T-helper 9 cell (primary cell): Measurements from ENCODE around the gene LDLRAD4.

Experiments used
- DNase-seq: peaks from one replicate; pipeline ENCODE4 v3.0.0-alpha.2; 2020

The LDLRAD4 gene

DNA sequence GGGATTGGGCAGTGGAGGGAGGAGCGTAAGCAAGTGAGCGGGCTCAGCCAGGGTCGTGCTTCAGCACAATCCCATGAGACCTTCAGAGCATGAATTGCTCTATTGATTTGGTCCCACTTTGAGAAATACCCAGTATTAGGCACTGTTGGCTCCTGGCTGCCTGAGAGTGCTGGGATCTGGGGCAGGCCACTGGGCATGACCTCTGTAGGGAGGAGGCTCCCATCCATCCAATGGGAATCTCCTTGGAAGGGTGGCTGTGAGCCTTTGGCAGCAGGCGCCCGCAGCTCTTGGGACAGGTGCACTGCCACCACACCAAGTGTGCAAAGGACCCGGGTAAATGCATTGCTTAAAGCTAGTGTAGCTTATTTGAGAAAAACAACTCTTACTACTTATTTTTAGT lies 137.5 kb downstream of the LDLRAD4 start:
- DNase-seq: no peak

DNA sequence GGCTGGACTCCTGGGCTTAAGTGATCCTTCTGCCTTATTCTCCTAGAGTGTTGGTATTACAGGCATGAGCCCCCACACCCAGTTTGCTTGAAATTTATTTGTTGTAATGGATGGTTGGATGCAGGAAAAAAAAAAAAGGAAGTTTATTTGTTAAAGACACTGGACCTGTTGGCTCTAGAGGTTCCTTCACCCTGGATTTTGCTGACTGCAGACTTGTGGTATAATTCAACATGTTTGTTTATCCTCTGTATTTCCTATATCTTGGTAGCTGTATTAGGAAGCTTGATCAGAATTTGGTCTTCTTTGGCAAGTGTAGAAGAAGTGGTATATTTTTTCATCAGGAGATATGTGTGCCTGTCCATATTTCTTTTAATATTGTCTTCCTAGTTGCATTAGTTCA lies 138.7 kb downstream of the LDLRAD4 start:
- no peak for DNase-seq

DNA sequence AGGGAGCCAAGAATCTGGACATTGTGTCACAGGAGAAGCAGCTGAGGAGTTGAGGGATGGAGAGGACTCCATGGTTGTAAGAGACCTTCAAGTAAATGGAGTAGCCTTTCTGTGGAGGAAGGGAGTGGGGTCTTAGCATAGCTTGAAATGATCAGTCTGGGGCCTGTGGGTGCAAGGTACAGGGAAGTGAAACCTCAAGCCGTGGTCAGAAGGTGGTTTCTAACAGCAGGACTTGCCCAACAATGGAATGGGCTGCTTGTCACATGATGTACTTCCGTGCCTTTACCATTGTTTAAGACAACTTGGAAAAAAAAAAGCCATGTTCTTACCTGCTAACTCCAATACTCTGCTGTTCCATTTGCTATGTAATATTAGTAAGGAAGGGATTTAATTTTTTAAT lies 140.7 kb downstream of the LDLRAD4 start:
- DNase-seq: no peak

DNA sequence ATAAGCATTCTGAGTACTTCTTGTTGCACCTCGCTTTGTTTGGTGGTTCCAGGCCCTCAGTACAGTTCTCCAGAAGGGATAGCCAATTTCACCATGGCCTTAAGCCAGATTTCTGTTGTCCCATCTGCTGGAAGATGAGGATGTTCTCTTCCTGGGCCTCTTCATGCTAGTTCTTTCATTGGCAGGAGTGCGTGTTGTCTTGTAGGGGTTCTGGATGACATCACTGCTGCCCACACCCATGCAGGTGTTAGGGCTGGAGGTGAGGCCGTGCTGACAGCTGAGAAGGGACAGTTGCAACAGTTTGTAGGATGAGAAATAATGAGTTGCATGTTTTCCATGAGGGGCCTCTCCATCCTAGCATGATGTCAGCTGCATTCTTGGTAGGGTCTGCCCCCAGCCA lies 142.9 kb downstream of the LDLRAD4 start:
- DNase-seq: no peak

DNA sequence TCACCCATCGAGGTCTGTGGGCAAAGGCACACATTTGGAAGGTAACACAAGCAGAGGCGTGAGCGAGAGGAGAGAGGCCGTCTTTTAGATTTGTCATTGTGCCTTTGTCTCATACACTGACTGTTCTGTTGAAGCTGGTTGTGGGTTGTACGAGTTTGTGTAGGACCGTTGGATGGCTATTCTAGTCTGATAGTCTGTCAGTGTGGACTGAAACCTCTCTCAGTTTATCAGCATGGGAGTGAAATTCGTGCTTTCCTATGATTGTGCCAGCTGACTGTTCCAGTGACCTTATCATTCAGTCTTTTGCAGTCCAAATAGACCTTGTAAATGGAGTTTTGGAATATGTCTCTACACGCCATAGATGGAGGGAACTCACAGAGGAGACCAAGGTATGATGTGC lies 143.5 kb downstream of the LDLRAD4 start:
- DNase-seq: no peak

DNA sequence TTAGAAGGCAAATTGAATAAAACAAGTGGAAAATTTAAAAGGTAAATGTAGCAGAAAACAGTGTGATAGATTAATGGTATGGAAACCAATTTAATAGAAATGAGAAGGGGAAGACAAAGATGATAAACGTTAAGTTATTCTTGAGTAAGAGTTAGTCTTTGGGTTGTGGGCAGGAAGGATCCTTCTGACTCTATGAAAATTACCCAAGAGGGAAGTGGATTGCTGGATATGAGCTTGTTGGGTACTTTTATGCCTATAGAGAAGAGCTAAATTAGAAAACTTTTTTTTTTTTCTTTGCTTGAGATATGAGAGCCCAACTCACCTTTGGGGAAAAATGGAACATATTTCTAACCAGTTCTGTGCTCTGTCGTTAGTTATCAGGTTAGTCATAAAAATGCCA lies 144.0 kb downstream of the LDLRAD4 start:
- DNase-seq: no peak

DNA sequence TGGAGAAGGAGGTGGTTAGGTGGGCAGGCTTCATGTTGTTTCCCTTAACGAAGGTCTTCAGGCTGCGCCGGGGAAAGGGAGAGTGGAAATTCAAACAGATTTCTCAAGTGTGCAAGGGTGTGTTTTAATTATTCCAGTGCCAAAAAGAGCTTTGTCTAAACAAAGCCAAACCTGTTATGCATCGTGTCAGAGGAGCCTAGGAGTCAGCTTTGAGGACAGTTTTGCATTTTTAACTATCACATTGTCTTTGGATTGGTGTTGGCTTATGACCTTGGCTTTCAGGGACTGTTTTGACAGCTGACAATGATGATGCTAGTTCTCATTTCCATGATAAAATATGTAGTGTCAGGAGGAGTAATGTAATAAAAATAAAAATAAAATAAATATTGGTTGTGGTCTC lies 144.8 kb downstream of the LDLRAD4 start:
- DNase-seq: no peak

DNA sequence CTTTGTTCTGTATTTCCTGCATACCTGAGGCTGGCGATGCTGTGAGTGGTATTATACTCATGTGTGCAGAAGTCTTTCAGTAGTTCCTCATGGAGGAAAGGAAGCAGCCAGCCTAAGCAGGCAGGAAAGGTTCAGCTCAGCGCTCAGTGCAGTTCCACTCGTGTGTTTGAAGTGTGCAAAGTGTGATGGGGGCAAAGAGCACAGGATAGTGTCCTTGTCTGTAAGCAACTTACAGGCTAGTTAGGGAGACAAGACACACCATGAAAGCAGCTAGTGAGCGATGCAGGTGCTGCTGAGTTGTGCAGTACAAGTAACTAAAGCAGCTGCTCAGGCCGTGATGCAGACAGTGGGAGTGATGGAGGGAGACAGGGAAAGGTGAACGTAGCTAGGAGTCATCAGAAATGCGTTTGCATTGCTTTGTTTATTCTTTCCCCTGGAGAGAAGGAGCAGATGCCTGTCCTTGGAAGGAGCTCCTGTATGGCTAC lies 146.2 kb downstream of the LDLRAD4 start:
- no peak for DNase-seq

DNA sequence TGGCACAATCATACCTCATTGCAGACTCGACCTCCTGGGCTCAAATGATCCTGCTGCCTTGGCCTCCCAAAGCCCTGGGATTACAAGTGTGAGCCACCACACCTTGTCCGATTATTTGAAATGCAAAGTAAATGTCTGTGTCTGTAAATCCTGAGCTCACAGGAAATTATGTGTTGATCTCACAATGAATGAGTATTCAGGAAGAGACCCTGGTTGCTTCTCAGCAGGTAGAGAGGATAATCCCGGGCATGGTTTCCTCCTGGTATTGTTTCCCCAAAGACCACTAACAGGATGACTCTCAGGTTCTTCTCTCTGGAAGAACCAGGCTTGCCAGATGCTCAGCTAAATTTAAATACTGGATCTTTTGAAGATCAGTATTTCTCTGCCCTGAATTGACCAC lies 147.6 kb downstream of the LDLRAD4 start:
- no peak for DNase-seq

DNA sequence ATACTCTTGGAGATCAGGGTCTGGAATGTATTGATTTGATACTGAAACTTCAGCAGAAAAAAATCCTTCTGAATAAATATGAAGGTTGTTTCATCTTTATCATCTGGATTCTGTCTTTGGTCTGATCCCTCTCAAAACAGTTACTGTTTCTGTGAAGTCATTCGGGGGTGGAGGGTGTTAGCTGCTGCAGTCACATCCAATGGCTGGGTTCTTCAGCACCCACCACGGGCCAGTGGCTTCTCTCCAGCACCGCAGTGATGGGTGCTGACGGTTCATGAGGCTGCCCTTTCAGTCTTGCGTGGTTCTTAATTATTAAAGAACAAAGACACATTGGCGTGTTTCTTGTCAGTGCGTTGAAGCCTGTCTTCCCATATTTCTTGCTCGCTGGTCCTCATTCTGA lies 148.0 kb downstream of the LDLRAD4 start:
- no peak for DNase-seq

DNA sequence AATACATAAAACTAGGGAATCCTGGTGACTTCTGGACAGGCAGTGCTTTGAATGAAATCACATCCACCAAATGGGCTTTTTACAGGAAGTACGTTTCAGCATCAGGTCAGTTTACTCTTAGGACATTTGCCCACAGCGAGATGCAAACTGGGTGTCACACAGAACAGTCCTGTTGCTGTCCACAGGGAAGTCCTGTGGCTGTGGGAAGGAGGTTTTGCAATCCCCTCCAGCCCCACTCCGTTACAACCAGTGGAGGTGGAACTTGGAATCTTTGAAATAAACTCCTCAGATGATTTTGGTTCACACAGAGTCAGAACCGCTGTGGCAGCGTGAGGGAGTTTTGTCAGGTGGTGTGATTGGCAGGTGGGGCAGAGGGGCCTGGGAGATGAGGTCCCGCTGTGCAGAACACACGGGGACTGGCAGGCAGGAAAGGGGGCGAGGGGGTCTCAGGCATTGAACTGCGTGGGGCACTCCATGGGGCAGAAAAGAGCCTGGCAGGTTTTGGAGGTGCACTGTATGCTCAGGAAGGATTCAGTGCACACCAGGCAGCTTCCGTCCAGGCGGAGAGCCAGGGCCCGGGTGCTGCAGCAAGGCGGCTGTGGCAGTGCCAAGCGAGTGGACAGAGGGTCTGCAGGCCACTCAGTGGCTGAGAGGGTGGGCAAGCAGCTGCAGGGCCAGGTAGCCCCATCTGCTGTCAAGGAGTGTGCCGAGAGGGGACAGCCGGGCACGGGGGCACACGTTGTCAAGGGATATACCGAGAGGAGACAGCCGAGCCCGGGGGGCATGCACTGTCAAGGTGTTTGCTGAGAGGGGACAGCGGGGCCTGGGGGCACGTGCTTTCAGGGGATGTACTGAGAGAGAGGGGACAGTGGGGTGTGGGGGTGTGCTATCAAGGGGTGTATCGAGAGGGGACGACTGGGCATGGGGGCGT lies 148.7 kb downstream of the LDLRAD4 start:
- no peak for DNase-seq

DNA sequence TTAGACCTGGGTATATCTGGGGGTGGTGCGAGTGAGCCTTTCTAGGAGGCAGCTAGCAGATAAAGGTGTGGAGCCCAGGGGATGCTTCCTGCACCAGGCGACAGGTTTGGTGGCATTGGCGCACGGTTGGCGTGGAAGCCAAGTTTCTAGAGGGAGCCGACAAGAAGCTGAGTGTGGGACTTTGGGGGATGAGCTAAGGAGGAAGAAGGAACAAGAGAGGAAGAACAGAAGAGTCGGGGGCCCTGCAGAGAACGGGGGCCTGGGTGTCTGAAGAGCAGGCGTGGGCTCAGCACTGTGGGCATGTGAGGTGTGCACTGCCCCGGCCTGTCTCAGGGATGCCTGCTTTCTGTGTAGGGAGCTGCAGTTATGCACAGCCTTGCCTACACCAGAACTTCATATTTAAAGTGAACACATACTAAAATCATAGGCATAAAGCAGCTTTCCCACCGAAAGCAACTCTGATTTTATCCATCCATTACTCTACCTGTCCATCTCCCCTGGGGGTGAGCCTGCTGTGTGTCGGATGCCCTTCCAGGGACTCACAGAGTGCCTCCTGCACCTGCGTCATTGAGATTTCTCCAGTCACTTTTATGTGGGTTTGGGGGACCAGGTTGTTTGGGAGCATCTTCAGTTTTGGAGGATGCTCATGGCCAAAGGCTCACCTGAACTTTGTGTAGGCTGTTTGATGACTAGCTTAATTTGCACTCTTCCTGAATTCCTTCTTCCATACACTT lies 149.7 kb downstream of the LDLRAD4 start:
- DNase-seq: no peak

DNA sequence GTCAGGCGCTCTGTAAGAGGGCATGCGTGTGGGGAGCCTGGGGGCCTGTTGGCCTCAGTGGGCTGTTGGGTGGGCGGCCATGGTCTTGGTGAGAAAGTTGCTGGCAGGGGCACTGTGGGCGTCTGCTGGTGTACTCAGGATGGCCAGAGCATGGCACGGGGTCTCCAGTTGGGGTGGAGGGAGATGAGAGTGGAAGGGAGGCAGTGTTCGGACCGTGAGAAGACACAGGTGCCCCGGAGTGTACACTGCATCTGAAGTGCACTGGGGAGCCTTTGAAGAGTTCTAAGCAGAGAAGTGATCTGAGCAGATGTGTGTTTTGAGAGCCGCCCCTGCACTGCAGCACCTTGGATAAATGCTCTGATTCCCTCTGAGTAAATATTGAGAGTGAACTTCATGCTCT lies 150.8 kb downstream of the LDLRAD4 start:
- no peak for DNase-seq

DNA sequence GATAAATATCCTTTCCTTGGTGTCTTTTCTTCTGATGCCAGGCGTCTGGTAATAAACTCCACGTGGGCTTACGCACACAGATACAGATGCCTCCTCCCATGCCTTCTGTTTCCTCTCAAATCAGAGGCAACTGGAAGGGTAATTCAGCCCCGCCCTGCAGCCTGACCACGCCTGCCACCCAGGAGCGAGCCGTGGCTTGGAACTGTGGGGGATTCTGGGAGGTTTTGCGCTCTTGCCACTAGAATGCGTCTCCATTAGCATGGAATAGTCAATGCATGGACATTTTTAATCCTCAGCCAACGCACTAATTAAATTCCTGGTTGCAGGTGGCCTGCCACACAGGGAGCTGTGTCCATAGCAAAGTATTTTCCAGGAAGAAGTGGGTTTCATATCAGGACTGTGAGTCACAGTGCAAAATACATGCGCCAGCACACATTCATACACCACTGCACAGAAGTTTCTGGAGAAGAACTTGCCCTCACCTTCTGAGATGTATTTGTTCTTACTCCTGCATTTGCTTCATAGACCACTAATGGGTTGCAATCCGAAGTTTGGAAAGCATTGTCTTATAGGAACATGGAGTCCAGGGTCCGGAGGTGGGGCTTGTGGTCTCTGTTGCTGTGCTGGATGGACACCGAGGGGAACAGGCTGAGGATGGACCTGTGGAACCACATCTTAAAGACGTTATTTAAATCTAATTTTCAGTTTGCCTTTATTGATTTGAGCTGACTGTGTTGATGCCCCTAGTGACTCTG lies 151.4 kb downstream of the LDLRAD4 start:
- no peak for DNase-seq

DNA sequence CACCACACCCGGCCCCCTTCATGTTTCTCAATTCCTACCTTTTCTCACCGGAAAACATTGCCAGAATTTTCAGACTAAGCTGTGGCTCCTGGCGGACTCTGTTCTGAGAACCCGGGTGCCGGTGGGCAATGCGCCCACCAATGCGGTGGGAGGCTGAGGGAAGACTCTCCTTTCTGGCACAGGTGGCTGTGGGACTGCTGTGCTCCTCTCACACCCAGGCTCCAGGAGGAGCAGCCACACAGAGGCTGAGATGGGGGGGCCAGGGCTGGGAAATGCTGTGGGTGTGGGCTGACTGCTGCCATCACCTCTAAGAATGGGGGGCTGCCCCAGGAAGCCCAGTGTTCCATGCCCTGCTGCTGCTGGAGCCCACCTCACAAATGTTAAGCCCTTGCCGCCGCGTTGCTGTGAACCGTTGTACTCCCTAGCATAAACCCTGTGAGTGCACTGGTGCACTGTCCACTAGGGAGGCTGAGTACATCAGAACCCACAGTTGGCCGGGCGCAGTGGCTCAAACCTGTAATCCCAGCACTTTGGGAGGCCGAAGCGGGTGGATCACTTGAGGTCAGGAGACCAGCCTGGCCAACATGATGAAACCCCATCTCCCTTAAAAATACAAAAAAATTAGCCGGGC lies 152.6 kb downstream of the LDLRAD4 start:
- DNase-seq: no peak

DNA sequence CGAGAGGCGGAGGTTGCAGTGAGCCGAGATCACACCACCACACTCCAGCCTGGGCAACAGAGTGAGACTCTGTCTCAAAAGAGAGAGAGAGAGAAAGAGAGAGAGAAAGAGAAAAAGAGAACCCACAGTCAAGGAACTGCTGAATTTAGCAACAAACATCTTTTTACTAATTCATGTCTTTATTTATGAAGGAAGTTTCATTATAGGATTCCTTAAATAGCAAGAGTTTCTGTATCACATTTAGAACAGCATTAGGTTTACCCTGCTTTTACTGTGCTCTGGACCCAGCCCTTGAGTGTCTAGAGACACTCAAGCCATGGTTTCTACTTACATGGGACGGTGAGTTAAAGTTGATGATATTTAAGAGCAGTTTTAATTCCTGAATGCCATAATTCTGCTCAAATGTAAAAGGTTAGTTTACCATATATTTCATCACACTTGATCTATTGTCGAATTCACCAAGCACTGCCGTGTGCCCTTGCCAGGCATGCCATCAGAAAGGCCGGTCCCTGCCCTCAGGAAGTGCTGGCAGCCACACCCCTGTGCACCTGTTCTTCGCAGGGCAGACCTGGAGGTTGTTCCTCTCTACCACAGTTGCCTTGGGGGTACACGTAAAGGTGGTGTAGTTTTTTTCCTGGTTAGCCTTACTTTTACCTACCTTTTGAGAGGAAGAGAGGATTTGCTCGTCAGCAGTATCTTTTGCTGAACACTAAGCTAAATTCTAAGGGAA lies 153.3 kb downstream of the LDLRAD4 start:
- DNase-seq: no peak

DNA sequence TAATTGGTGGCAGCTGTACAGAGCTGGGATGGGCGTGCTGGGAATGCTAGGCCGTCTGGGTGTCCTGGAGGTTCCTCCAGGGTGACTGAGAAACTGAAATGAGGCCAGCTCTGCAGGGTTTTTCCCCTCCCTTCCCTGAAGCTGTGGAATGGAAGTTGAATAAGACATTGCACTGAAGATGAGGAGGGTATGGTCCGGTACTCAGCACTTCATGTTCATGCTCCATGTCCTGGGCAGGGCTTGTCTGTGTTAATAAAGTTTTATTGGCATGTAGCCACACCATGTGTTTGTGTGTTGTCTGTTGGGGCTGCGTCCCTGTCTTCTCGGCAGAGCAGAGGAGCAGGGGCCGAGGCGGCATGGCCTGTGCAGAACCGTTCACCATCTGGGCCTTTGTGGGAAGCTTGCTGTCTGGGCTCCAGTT lies 154.0 kb downstream of the LDLRAD4 start:
- no peak for DNase-seq

DNA sequence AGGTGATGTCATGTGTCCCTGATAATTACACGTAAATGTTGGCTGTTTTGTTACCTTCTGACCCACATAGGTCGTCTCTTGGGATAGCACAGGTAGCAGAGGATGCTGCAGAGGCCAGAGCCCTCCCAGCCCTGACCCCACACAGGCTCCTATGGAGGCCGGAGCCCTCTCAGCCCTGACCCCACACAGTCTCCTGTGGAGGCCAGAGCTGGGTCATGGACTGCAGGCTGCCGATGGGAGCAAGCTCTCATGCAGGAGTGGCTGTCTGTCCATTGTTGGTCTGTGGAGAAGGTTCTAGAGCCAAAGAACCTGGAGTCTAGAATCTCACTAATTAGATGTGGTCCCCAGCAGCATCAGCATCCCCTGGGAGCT lies 155.5 kb downstream of the LDLRAD4 start:
- DNase-seq: no peak

DNA sequence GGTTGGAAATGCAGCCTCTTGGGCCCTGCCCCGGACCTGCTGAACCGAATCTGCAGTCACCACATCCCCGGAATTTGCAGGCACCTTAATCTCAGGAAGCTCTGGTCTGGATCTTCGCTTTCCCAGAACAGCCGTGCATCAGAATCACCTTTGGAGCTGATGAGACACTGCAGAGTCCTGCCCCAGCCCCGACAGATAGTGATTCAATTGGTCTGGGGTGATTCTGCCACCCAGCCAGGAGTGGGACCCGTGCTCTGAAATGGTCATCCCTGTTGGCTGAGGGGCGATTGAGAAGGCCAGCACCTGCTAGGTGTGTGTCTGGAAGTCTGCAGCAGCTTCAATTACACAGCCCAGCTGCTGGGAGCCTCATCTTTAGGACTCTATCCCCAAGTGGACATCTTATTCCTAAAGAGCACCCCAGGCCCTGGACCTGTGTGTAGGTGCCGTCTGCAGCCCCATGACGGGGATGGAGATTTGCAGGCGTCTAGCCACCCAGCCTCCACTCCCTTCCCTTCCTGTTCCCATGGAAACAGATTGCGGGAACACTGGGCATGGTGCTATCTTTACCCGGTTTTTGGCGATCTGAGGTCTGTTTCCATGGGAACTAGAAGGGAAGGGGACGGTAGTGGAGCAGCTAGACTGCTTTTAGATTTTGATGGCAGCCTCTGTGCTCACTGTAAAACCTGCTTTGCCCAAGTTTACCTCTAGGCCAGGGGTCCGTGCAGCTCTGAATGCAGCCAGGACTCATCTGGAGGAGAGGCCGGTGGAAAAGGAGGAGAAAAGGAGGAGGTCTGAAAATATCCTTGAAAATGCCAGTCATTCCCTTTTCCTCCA lies 156.1 kb downstream of the LDLRAD4 start:
- DNase-seq: no peak

DNA sequence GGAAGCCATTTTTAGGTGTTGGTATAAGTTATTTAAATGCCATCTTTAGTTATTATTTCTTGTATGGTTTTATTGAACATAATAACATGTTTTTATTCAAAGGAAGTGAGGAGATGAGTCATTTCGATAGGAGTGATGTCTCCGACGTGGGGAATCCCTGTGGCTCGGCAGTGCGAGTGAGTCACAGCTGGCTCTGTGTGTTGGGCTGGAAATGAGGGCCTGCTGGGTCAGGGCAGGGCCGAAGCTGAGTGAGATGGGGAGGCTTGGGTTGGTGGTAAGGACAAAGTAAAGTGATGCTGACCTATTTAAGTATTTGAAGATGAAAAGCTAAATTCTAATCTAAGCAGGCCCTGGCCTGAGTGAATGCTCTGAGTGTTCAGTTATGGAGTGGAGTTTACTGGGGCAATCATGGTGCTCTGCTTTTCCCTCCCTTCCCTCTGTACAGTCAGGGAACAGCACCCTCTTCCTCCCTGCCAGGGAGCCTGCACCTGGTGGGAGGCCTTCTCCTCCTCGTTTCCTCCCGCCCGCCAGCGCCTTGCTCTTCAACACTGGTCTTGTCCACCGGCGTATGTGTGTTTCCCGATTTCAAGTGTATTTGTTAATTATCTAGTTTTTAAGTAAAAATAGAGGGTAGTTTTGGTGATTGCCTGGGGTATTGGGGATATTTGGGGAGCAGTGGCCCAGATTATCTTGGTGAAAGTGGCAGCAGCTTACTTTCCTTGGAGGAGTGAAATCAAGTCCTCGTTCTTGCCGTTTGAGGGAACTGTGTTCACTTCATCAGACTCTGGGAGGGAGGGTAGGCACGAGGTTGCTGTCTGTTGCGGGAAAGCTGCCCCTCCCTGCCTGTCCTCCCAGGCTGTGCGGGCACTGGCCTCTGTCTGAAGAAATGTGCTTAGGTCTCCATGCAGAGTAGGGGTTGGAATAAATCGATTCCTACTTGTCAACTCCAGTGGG lies 157.0 kb downstream of the LDLRAD4 start:
- peak; percentile 72 for DNase-seq
